T-helper 2 cell treated with Interferon-gamma antibody and Interleukin-4, amounts not matched to agents 100 ng/mL and 5 ng/mL, for 36 hours (primary cell): ENCODE measurements around the gene NNT. TPM values are rescaled to one million over a fixed set of nuclear protein-coding genes. Genes with fewer than 3 reads are reported as not detected.
"Not testable (repeated sequence)": the region's sequence is repeated elsewhere in the genome, so short reads cannot be mapped to it uniquely, and the experiment has no call there.

ENCODE experiments used
- intact Hi-C: fragments of 100-400 bp; cut with micrococcal nuclease; formaldehyde crosslinking; loops from one replicate; pipeline ENCODE4 v1.15.1; 2023
- total RNA-seq: library from RNA; stranded (reverse); gene quantifications from 2 replicates; pipeline ENCODE4 v1.2.3, GENCODE V29; 2022

NNT gene
- total RNA-seq, 1 donor from 2014 or later = 87.2 TPM

GRCh38 chr5:43582082-43583005 lies 20.6 kb upstream of the NNT start:
- intact Hi-C loops = no loop called here

- intact Hi-C loops = no loop called here
These were observed 19.3 kb upstream of the NNT start for GRCh38 chr5:43583724-43584123.

GRCh38 chr5:43584166-43584699 lies 18.7 kb upstream of the NNT start:
- intact Hi-C loops = no loop called here

GRCh38 chr5:43588842-43589241 lies 14.1 kb upstream of the NNT start:
- intact Hi-C loops = no loop called here

GRCh38 chr5:43589310-43589709 lies 13.7 kb upstream of the NNT start:
- intact Hi-C loops = no loop called here

GRCh38 chr5:43590700-43591099 lies 12.3 kb upstream of the NNT start:
- intact Hi-C loops = no loop called here

GRCh38 chr5:43592363-43592762 lies 10.6 kb upstream of the NNT start:
- intact Hi-C loops = no loop called here

- intact Hi-C loops = not testable (repeated sequence)
These were observed 4.1 kb upstream of the NNT start for GRCh38 chr5:43598927-43599326.

GRCh38 chr5:43601454-43602260 lies 1.3 kb upstream of the NNT start:
- intact Hi-C loops = loop anchor here (1.0 to 10.0 kb wide), 7 partner anchors 29 to 1697 kb away; partner anchors contain the start of genes C5orf34, MRPS30, RIMOC1 and ZNF131

- intact Hi-C loops = loop anchor here (1.0 to 10.0 kb wide), 10 partner anchors 27 to 1699 kb away; partner anchors contain the start of genes HMGCS1, MRPS30, RIMOC1 and ZNF131
These were observed 601 bp downstream of the NNT start for GRCh38 chr5:43603344-43604217.

GRCh38 chr5:43604699-43605098 lies 1.7 kb downstream of the NNT start:
- intact Hi-C loops = loop anchor here (2.0 to 10.0 kb wide), 4 partner anchors 208 to 1700 kb away; partner anchors contain the start of genes RIMOC1 and ZNF131

GRCh38 chr5:43606351-43606750 lies 3.4 kb downstream of the NNT start:
- intact Hi-C loops = loop anchor here (10.0 kb wide), 2 partner anchors 612 to 1702 kb away; partner anchors contain the start of gene RIMOC1

GRCh38 chr5:43608406-43608805 lies 5.4 kb downstream of the NNT start:
- intact Hi-C loops = loop anchor here (10.0 kb wide), 2 partner anchors 614 to 1704 kb away; partner anchors contain the start of gene RIMOC1

- intact Hi-C loops = loop anchor here (10.0 kb wide), 2 partner anchors 615 to 1705 kb away; partner anchors contain the start of gene RIMOC1
These were observed 6.8 kb downstream of the NNT start for GRCh38 chr5:43609752-43610151.

- intact Hi-C loops = no loop called here
These were observed 10.4 kb downstream of the NNT start for GRCh38 chr5:43613370-43613769.

GRCh38 chr5:43615445-43616184 lies 12.6 kb downstream of the NNT start:
- intact Hi-C loops = no loop called here

- intact Hi-C loops = no loop called here
These were observed 13.6 kb downstream of the NNT start for GRCh38 chr5:43616535-43616934.

GRCh38 chr5:43619380-43619779 lies 16.4 kb downstream of the NNT start:
- intact Hi-C loops = no loop called here

- intact Hi-C loops = no loop called here
These were observed 16.9 kb downstream of the NNT start for GRCh38 chr5:43619911-43620310.
